Measurements from ENCODE around the gene P3H2.
A peak's percentile ranks its signal among the peaks of the same experiment; 100 is the strongest.
"Not testable (repeated sequence)": the region's sequence is repeated elsewhere in the genome, so short reads cannot be mapped to it uniquely, and the experiment has no call there.

The P3H2 gene

DNA sequence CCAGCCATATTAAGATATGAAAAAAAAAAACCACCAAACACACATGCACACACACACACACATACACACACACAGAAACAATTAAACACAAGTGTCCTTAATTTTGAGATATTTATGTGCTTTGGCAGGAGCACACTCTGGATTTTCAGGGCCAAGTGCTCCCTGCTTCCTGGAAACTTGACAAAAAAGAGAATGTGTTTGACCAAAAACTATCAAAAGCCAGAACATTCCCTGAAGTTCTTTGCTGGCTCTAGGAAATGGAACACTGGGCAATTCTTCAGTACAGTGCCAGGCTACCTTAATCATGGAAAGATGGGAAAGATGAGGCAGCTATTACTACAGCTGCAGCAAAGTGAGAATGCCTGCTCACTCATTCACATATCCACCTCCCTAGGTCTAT lies 44.6 kb downstream of the P3H2 start:
- no peak overlapping the region for H2AFZ ChIP-seq
- no peaks in the 10 kb centered on the region for H3K27me3 ChIP-seq (ENCODE audit: control insufficient read depth, insufficient read depth, low read length)
- no peak overlapping the region for H3K9ac ChIP-seq
- H3K4me3 ChIP-seq (ENCODE audit: low read depth, low read length), result no peak overlapping the region
- H3K27ac ChIP-seq, result no peak overlapping the region
- no peak overlapping the region for H3K4me2 ChIP-seq (ENCODE audit: low read length)
- TF ChIP-seq, protein P1, sequence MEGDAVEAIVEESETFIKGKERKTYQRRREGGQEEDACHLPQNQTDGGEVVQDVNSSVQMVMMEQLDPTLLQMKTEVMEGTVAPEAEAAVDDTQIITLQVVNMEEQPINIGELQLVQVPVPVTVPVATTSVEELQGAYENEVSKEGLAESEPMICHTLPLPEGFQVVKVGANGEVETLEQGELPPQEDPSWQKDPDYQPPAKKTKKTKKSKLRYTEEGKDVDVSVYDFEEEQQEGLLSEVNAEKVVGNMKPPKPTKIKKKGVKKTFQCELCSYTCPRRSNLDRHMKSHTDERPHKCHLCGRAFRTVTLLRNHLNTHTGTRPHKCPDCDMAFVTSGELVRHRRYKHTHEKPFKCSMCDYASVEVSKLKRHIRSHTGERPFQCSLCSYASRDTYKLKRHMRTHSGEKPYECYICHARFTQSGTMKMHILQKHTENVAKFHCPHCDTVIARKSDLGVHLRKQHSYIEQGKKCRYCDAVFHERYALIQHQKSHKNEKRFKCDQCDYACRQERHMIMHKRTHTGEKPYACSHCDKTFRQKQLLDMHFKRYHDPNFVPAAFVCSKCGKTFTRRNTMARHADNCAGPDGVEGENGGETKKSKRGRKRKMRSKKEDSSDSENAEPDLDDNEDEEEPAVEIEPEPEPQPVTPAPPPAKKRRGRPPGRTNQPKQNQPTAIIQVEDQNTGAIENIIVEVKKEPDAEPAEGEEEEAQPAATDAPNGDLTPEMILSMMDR (IDR thresholded peaks at IDR 0.05), result no peak
- H3K4me1 ChIP-seq, result no peaks in the 10 kb centered on the region
- no peaks in the 10 kb centered on the region for H3K79me2 ChIP-seq
- no peaks in the 10 kb centered on the region for H3K36me3 ChIP-seq (ENCODE audit: control insufficient read depth, insufficient read depth, low read length)
- H3K9me3 ChIP-seq (ENCODE audit: control insufficient read depth, low read length), result no peaks in the 10 kb centered on the region

DNA sequence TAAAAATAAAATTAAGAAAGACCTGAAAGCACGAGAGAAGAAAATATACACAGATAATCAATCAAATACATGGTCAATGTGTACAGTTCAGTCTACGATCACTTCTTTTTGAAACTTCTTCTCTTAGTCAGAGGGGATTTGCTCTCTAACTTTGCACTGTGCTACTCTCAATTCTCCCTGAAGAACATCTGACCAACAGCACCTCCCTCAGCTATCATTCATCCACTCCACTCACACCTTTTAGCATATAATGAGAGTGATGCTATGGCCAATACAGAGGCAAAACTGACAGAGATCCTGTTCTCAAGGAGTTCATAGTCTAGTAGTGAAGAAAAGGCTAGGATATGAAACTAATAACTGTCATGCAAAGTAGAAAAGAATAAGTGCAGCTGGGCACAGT lies 45.9 kb downstream of the P3H2 start:
- H3K27me3 ChIP-seq (ENCODE audit: control insufficient read depth, insufficient read depth, low read length), result no peaks in the 10 kb centered on the region
- H3K4me1 ChIP-seq, result no peaks in the 10 kb centered on the region
- H3K79me2 ChIP-seq, result no peaks in the 10 kb centered on the region
- H3K9ac ChIP-seq, result no peak overlapping the region
- H3K4me3 ChIP-seq (ENCODE audit: low read depth, low read length), result no peak overlapping the region
- H3K9me3 ChIP-seq (ENCODE audit: control insufficient read depth, low read length), result no peaks in the 10 kb centered on the region
- no peaks in the 10 kb centered on the region for H3K36me3 ChIP-seq (ENCODE audit: control insufficient read depth, insufficient read depth, low read length)
- TF ChIP-seq, protein P1 (IDR thresholded peaks at IDR 0.05), result no peak
- H3K4me2 ChIP-seq (ENCODE audit: low read length), result no peak overlapping the region
- H2AFZ ChIP-seq, result no peak overlapping the region
- H3K27ac ChIP-seq, result no peak overlapping the region

DNA sequence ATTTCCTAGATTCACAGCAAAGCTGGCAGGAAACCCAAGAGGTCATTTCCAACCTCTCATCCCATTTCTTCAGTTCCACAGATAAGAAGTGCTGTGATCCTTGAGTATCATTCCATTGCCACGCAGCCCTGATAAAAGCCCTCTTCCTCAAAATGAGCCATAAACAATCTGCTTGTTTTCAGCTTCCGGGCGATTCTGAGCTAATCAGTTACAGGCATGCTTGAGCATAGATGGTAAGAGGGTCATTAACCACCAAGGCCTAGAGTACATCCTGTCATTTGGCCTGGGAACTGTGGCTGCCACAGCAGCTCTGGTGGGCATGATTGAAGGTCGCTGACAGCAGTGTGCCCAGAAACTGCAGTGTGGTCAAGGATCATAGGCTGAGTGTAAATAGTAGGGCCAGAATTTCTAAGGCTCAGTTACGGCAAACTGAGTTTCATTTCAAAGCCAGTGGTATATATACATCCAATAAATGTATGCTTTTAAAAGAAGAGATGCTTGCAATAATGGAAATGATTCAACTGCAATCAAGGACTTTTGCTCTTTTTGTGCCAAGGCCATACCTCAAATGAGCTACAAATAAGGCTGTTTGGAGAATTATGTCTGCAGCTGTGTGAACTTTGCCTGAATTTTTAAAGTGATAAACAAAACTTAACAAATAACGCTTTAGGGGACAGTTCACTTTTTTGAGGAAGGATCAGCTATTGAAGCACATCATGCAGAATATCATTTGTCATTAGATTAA lies 47.3 kb downstream of the P3H2 start:
- H2AFZ ChIP-seq, result peak overlapping the region; percentile 9
- no peak overlapping the region for H3K27ac ChIP-seq
- H3K79me2 ChIP-seq, result no peaks in the 10 kb centered on the region
- H3K27me3 ChIP-seq (ENCODE audit: control insufficient read depth, insufficient read depth, low read length), result no peaks in the 10 kb centered on the region
- no peak overlapping the region for H3K9ac ChIP-seq
- no peaks in the 10 kb centered on the region for H3K9me3 ChIP-seq (ENCODE audit: control insufficient read depth, low read length)
- no peaks in the 10 kb centered on the region for H3K4me1 ChIP-seq
- no peak overlapping the region for H3K4me3 ChIP-seq (ENCODE audit: low read depth, low read length)
- TF ChIP-seq, protein P1 (IDR thresholded peaks at IDR 0.05), result no peak
- H3K4me2 ChIP-seq (ENCODE audit: low read length), result no peak overlapping the region
- no peaks in the 10 kb centered on the region for H3K36me3 ChIP-seq (ENCODE audit: control insufficient read depth, insufficient read depth, low read length)

DNA sequence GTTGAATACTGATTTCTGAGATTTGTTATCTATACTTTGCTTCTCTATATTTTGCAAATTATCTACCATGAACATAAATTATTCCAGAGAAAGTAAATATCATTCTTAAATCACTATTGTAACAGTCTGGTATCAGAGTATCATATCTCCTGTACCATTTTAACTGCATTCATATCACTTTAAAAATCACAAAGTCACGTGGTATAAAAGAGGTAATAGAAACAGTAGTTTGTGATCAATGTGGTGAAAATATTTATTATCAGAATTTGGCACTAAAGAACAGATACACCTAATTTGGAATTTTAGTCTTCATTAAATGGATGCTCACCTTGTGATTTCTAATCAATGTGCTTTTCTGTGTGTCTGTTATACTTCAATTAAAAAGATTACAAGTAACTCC lies 47.8 kb downstream of the P3H2 start:
- no peak overlapping the region for H3K9ac ChIP-seq
- no peaks in the 10 kb centered on the region for H3K27me3 ChIP-seq (ENCODE audit: control insufficient read depth, insufficient read depth, low read length)
- no peak overlapping the region for H3K4me2 ChIP-seq (ENCODE audit: low read length)
- no peaks in the 10 kb centered on the region for H3K79me2 ChIP-seq
- H3K4me3 ChIP-seq (ENCODE audit: low read depth, low read length), result no peak overlapping the region
- no peaks in the 10 kb centered on the region for H3K9me3 ChIP-seq (ENCODE audit: control insufficient read depth, low read length)
- no peak overlapping the region for H3K27ac ChIP-seq
- TF ChIP-seq, protein P1 (IDR thresholded peaks at IDR 0.05), result no peak
- no peaks in the 10 kb centered on the region for H3K36me3 ChIP-seq (ENCODE audit: control insufficient read depth, insufficient read depth, low read length)
- no peak overlapping the region for H2AFZ ChIP-seq
- no peaks in the 10 kb centered on the region for H3K4me1 ChIP-seq

DNA sequence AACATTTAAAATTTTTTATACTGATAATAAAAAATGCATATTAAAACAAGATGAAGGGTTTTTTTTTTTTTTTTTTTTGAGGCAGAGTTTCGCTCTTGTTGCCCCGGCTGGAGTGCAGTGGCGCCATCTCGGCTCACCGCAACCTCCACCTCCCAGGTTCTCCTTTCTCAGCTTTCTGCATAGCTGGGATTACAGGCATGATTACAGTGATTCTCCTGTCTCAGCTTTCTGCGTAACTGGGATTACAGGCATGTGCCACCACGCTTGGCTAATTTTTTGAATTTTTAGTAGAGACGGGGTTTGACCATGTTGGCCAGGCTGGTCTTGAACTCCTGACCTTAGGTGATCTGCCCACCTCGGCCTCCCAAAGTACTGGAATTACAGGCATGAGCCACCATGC lies 48.8 kb downstream of the P3H2 start:
- H3K27ac ChIP-seq; H3K27me3 ChIP-seq (ENCODE audit: control insufficient read depth, insufficient read depth, low read length); H3K4me3 ChIP-seq (ENCODE audit: low read depth, low read length); H3K9ac ChIP-seq; H2AFZ ChIP-seq; H3K79me2 ChIP-seq; H3K9me3 ChIP-seq (ENCODE audit: control insufficient read depth, low read length); H3K4me2 ChIP-seq (ENCODE audit: low read length); H3K4me1 ChIP-seq; H3K36me3 ChIP-seq (ENCODE audit: control insufficient read depth, insufficient read depth, low read length): not testable (repeated sequence)

All from parathyroid adenoma (tissue), 2 donors.